GM21529 (cell line): Measurements from ENCODE around the gene STX18.
"Not testable (repeated sequence)": the region's sequence is repeated elsewhere in the genome, so short reads cannot be mapped to it uniquely, and the experiment has no call there.

Experiments used
- ATAC-seq: cut with Tn5 transposase; IDR thresholded peaks from one replicate; pipeline ENCODE4 v1.9.1; 2021; ENCODE audit not compliant: unreplicated experiment

Gene STX18

DNA sequence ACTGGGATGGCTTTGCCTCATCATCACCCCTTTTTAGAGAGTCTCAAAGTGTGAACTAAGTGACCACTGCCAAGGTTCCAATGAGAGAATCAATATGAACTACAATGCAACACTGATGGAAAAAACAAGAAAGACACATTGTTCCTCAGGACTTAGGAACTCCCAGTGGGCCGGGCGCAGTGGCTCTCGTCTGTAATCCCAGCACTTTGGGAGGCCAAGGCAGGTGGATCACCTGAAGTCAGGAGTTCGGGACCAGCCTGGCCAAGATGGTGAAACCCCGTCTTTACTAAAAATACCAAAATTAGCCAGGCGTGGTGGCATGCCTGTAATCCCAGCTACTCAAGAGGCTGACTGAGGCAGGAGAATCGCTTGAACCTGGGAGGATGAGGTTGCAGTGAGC is 119.7 kb downstream of the STX18 start:
- not testable (repeated sequence) for ATAC-seq

DNA sequence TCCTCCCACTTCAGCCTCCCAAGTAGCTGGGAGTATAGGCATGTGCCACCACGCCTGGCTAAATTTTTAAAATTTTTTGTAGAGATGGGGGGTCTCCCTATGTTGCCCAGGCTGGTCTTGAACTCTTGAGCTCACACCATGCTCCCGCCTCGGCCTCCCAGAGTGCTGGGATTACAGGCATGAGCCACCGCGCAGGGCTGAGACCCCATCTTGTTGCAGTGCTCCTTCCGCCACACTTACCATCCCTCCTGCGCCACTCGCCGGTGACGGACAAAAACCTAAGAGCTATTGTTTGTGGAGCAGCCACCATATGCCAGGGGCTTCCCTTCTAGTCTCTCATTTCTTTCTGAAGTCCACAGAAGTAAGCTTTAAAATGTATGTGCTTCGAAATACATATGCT is 120.5 kb downstream of the STX18 start:
- ATAC-seq, result no peak

- ATAC-seq, result no peak
Measured at GRCh38 chr4:4420421-4420820, 121.4 kb downstream of the STX18 start.

DNA sequence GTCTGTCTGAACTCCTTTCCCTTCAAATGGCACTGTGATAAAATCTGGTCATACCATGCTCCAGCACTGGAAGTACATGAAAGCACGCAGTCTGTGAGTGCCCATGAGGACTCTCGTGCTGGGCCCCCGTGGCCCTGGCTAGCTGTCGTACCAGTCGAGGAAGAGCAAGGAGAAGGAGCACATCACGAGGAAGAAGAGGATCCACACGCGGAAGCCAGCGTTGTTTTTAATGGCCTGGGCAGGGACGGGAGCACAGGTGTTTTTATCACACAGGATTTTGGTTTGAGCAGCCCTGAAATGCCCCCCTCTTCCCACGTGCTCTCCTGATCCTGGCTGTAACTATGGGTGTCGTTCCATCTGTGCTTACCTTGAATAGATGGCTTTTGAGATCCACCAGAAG is 122.0 kb downstream of the STX18 start:
- no peak for ATAC-seq

GRCh38 chr4:4418676-4419390 is 123.0 kb downstream of the STX18 start:
- no peak for ATAC-seq

GRCh38 chr4:4417886-4418285 is 124.0 kb downstream of the STX18 start:
- no peak for ATAC-seq

- no peak for ATAC-seq
Measured at GRCh38 chr4:4416981-4417380, 124.9 kb downstream of the STX18 start.

GRCh38 chr4:4415806-4416805 is 125.7 kb downstream of the STX18 start:
- no peak for ATAC-seq

- ATAC-seq, result no peak
Measured at GRCh38 chr4:4415107-4415805, 126.6 kb downstream of the STX18 start.

- ATAC-seq, result no peak
Measured at GRCh38 chr4:4413806-4414205, 128.0 kb downstream of the STX18 start.

DNA sequence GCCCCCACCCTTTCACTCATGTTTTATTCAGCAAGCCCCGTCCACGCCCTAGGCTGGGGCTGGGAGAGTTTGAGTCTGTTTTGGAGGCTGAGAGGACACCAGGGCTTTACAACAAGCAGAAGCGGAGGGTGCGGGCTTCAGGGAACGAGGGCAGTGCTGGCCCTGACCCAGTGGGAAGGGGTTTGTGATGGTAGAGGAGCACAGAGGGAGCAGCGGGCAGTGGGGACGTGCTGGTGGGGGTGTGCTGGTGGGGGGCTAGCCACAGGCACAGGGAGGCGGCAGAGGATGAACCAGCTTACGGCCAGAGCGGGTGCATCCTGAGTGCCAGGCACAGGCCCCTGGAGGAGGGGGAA is 128.5 kb downstream of the STX18 start:
- ATAC-seq, result no peak

DNA sequence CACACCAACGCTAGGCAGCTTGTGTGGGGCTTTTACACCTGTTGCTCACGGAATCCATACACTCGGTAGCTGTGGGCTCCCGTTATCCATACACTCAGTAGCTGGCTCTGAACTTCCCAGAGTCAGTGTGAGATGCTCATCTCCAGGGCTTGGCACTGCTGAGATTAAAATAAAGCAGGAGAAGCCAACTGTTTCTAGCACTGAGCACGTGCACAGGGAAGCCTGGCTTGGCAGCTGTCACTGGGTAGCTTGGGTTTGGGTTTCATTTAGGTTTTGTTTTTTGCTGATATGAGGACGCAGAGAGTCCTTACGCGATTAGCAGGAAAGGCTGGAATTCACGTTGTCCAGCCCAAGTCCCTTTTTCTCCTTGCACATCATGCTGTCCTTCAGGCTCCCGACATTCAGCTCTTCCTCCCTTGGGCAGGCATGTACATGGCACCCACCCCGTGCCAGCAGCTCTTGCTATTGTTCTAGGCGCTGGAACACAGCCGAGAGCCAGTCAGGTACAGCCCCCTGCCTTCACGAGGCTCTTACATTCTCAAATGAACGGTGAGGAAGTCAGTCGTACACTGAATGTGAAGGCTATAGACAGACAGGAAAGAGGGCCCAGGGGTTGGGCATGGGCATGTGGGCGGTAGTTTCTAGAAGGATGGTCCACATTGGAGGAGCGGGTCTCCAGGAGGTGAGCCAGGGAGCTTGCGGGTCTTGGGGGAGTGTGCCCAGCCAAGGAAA is 129.0 kb downstream of the STX18 start:
- no peak for ATAC-seq

GRCh38 chr4:4411906-4412305 is 129.9 kb downstream of the STX18 start:
- no peak for ATAC-seq

DNA sequence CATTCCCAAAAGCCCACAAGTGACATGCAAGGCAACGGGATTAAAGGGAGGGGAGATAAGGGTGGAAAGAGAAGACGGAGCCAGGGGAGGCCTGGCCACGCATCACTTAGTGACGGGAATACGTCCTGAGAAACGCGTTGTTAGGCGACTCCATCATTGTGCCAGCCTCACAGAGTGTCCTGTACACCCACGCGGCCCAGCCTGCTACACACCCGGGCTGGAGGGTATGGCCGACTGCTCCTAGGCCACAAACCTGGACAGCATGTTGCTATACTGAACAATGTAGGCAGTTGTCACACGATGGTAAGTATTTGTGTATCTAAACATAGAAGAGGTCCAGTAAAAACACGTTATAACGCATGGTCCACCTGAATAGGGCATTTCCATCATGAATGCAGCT is 131.6 kb downstream of the STX18 start:
- ATAC-seq, result no peak

DNA sequence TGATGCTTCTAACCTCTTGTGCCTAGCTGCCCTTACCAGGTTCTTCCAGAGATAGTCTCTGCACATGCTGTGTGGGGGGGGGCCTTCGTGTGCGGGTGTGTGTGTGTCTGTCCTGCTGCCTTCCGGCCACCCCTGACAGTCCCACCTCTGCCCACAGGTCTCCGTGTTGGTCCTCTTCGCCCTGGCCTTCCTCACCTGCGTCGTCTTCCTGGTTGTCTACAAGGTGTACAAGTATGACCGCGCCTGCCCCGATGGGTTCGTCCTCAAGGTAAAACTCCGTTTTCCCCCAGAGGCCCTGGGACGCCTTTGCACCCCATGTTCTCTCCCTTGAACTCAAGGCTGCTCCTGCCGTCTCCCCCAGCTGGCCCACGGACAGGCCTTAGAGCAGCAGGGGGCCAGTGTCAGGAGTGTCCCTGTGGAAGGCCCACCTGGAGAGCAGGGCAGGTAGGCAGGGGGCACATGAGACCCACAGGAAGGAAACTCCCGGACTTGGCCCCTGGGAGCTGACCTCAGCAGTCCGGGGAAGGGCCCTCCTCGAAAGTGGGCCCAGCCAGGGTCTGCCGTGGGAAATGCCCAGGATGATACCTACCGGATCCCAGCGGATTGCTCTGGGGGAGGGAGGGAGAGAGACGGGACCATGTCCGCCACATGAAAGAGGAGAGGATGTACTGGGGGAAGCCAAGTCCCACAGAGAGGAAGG is 132.3 kb downstream of the STX18 start:
- ATAC-seq, result no peak

GRCh38 chr4:4408576-4409335 is 133.1 kb downstream of the STX18 start:
- ATAC-seq, result no peak

GRCh38 chr4:4408132-4408523 is 133.7 kb downstream of the STX18 start:
- ATAC-seq, result no peak

DNA sequence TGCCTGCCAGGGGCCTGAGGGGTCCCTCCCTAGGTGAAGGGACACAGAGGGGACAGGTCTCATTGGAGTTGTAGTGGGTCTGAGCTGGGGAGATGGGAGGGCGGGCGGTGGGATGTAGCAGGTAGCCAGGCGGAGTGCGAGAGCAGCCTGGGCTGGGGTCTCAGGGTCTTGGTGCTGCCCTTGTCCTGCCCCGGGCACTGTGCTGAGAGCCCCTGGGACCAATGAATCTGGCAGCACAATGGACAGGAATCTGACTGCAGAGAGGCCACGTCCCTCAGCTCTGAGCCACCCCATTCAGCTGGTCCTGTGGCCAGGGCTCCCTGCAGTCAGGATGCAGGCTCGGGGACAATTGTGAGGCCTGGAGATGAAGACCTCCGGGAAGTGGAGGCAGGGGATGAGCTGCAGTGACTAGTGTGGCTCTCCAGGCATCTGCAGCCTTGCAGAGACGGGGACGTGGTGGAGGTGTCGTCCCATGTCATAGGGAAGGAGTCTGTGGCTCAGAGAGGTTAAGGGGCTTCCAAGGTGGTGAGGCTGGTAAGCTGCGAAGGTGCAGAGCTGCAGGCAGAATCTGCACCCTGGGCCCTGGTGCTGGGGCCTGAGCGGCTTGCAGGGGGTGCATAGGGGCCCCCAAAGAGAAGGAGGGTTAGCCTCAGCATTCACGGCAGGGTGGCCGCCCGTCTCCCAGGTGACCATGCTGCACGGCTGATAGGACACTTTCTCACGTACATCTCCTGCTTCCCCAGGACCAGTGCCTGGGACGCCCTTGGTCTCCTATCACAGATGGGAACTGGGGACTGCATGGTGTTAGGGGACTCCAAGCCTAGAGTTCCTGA is 134.3 kb downstream of the STX18 start:
- no peak for ATAC-seq
